HFFc6 (cell line): Measurements from ENCODE around the gene RASAL2. TPM values are rescaled to one million over a fixed set of nuclear protein-coding genes. Genes with fewer than 3 reads are reported as not detected.

Source experiments
- DNase-seq: peaks from one replicate; pipeline ENCODE4 v3.0.0-alpha.2; 2018
- H3K27ac Mint-ChIP-seq: 2 replicates; pipeline ENCODE4 v1.8.0; 2020; ENCODE audit warnings: mild to moderate bottlenecking, mixed read lengths
- H3K27me3 Mint-ChIP-seq: 2 replicates; pipeline ENCODE4 v1.8.0; 2021; ENCODE audit warnings: mild to moderate bottlenecking, moderate library complexity, mixed read lengths; ENCODE audit not compliant: insufficient read depth
- H3K36me3 Mint-ChIP-seq: 2 replicates; pipeline ENCODE4 v1.8.0; 2021; ENCODE audit warnings: low read depth, mixed read lengths
- H3K4me1 Mint-ChIP-seq: 2 replicates; pipeline ENCODE4 v1.8.0; 2020; ENCODE audit warnings: low read depth, mixed read lengths
- H3K4me3 Mint-ChIP-seq: 2 replicates; pipeline ENCODE4 v1.8.0; 2020; ENCODE audit warnings: mild to moderate bottlenecking, moderate library complexity, mixed read lengths
- H3K9me3 Mint-ChIP-seq: 2 replicates; pipeline ENCODE4 v1.8.0; 2020; ENCODE audit warnings: mild to moderate bottlenecking, mixed read lengths
- total RNA-seq, 6 experiments: library from RNA; stranded (reverse); fragmentation: NEBNext Ultra II Directional; extraction: Animal tissue kit (Norgen Biotek cat#: 25700); gene quantifications; 2 replicates in 1 of 6; 3 replicates in 5 of 6; pipeline ENCODE4 v1.2.3, GENCODE V29; 2021
- TF ChIP-seq, protein P1 (sequence below): fragments of 200-600 bp; sonication (generic); IDR thresholded peaks from 2 replicates; pipeline ENCODE4 v1.5.0; 2021; ENCODE audit warnings: antibody characterized with exemption, mild to moderate bottlenecking

RASAL2 gene
- total RNA-seq, 6 experiments from 2014 or later, result 21.2 to 30.7 (median 24.4) TPM

DNA sequence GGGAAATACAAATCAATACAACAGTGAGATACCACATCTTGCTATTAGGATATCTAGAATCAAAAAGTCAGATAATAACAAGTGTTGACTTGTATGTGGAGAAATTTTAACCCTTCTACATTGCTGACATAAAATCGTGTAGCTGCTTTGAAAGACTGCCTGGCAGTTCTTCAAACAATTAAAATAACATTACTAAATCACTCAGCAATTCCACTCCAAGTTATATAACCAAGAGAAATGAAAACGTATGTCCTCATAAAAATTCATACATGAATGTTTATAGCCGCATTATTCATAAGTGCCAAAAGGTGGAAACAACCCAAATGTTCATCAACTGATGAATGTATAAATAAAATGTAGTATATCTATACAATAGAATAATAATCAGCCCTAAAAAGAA, 164.6 kb downstream of the RASAL2 start:
- Mint-ChIP-seq H3K27ac (no peak overlapping the region), H3K9me3 (no peaks in the 10 kb centered on the region), H3K27me3 (peaks cover 4% of the 10 kb centered on the region; the same call in 1 of the 2 replicates), H3K4me1 (peaks cover 45% of the 10 kb centered on the region), H3K4me3 (no peak overlapping the region), H3K36me3 (peaks cover 23% of the 10 kb centered on the region)
- TF ChIP-seq, protein P1, sequence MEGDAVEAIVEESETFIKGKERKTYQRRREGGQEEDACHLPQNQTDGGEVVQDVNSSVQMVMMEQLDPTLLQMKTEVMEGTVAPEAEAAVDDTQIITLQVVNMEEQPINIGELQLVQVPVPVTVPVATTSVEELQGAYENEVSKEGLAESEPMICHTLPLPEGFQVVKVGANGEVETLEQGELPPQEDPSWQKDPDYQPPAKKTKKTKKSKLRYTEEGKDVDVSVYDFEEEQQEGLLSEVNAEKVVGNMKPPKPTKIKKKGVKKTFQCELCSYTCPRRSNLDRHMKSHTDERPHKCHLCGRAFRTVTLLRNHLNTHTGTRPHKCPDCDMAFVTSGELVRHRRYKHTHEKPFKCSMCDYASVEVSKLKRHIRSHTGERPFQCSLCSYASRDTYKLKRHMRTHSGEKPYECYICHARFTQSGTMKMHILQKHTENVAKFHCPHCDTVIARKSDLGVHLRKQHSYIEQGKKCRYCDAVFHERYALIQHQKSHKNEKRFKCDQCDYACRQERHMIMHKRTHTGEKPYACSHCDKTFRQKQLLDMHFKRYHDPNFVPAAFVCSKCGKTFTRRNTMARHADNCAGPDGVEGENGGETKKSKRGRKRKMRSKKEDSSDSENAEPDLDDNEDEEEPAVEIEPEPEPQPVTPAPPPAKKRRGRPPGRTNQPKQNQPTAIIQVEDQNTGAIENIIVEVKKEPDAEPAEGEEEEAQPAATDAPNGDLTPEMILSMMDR, result no peak
- DNase-seq, result no peak

DNA sequence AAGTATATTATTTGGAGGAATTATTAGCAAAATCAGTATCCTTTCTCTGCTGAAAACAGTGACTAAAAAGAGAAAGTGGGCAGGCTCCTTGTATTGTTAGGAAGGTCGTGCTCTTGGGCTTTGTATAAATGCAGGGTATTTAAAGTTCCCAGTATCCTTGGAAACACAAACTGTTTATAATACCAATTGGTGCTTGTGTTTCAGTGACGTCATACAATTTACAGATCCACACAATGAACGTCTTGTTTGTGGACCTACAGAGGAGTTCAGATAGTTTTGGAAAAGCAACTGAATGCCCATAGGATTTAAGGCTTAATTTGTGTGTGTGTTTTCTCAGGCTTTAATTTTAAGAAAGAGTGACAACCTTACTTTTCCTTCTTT, 168.2 kb downstream of the RASAL2 start:
- DNase-seq, result peak; percentile 70
- Mint-ChIP-seq H3K36me3 (peaks cover 18% of the 10 kb centered on the region), H3K9me3 (no peaks in the 10 kb centered on the region), H3K4me3 (peak overlapping the region; percentile 65), H3K27me3 (no peaks in the 10 kb centered on the region), H3K4me1 (peaks cover 58% of the 10 kb centered on the region), H3K27ac (peak overlapping the region; percentile 88)
- TF ChIP-seq, protein P1, result no peak

DNA sequence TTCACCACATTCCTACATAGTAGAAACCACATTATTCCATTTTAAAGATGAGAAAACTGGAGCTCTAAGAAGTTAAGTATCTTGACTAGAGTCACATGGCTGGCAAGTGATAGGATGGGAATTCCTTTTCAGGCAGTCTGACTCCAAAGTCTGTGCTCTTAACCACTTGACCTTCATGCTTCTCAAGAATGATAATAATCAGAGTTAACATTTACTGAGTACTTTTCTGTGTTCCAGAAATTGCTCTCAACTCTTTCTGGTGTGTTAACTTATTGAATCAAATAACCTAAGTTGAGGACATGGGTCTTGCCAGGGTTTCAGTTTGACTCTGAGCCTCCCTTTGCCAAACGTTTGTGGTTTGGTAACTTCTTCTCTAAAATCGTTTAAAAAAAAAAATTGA, 169.4 kb downstream of the RASAL2 start:
- Mint-ChIP-seq H3K4me3 (no peak overlapping the region; the same call in 1 of the 2 replicates), H3K4me1 (peaks cover 71% of the 10 kb centered on the region)

DNA sequence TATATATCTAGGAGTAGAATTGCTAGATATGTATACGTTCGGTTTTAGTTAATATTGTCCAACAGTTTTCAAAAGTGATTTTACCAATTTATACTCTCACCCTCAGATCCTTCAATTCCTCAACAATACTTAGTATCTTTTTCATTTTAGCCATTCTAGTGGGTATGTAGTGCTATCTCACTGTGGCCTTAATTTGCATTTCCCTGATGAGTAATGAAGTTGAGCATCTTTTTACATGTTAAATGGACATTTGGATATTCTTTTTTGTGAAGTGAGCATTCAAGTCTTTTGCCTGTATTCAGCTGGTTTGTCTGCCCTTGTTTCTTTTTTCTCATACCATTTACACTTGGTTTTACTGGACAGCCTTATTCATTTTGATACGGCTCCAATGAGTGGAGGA, 172.2 kb downstream of the RASAL2 start:
- TF ChIP-seq, protein P1, result no peak
- Mint-ChIP-seq H3K4me1 (peaks cover 84% of the 10 kb centered on the region), H3K9me3 (no peaks in the 10 kb centered on the region), H3K27me3 (no peaks in the 10 kb centered on the region), H3K27ac (peak overlapping the region; percentile 34; the same call in 1 of the 2 replicates), H3K4me3 (no peak overlapping the region), H3K36me3 (peaks cover 13% of the 10 kb centered on the region; the same call in 1 of the 2 replicates)
- DNase-seq, result no peak

More for the DNA sequence above, 169.4 kb downstream of the RASAL2 start:
- Mint-ChIP-seq H3K9me3 (no peaks in the 10 kb centered on the region), H3K27ac (peak overlapping the region; percentile 88), H3K27me3 (no peaks in the 10 kb centered on the region), H3K36me3 (peaks cover 18% of the 10 kb centered on the region)
- TF ChIP-seq, protein P1, result no peak
- DNase-seq, result peak; percentile 39

DNA sequence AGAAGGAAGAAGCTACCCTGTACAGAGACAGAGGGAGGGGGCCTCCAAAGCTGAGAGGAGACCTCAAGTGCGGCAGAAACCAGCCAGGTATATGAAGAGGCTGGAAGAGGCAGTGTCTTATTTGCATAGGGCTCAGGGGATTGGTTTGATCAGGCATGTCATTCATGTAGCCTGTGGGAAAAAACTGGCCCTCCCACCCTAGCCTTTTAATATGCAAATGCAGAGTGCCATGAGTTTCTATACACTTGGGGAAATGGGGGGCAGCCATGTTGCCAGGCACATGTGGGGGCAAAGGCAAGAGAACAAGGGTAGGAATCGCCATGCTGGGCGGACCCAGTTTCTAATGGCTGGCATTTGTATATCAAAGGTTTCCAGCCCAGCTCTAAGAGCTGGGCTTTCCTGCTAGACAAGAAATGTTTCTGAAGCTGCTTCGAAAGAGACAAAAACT, 172.7 kb downstream of the RASAL2 start:
- H3K36me3 Mint-ChIP-seq, result peaks cover 13% of the 10 kb centered on the region; the same call in 1 of the 2 replicates
- H3K27me3 Mint-ChIP-seq, result no peaks in the 10 kb centered on the region
- H3K4me3 Mint-ChIP-seq, result no peak overlapping the region
- H3K27ac Mint-ChIP-seq, result peak overlapping the region; percentile 34
- no peaks in the 10 kb centered on the region for H3K9me3 Mint-ChIP-seq
- TF ChIP-seq, protein P1, result no peak
- peaks cover 84% of the 10 kb centered on the region for H3K4me1 Mint-ChIP-seq
- DNase-seq, result no peak
